ENCODE results near the gene LPO.
A peak's percentile ranks its signal among the peaks of the same experiment; 100 is the strongest.

Gene LPO

DNA sequence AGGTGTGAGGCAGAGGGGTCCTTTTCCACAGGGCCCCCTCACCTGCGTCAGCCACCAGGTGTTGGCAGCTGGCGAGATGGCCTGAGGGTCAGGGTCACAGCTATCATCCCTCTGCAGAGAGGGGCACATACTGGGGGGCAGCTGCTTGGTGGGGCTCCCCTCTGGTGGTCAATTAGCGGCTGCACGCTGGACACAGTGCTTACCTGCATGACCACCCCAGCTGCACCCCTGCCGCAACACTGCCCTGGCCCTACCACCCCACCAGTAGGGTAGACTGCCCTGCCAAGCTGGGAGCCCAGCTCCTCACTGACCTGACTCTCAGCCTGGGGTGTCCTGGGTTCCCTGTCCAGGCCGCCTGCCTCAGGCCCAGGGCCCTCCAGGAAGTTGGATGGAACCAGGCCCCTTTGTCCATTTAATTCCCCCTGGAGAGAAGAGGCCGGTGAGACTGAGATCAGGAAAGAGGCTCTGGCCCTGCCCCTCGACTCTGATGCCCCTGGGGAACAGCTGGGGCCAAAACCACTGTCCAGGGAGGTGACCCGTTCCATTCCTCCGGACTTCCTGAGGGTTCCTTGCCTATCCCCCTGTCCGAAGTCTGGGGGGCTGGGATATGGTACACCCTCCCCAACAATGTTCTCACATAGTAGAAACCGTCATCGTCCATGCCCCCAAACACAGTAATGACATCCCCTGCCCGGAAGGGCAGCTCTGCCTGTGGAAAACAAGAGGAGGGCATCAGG is 66.5 kb downstream of the LPO start:
- no peak for DNase-seq (ENCODE audit: low spot score)

DNA sequence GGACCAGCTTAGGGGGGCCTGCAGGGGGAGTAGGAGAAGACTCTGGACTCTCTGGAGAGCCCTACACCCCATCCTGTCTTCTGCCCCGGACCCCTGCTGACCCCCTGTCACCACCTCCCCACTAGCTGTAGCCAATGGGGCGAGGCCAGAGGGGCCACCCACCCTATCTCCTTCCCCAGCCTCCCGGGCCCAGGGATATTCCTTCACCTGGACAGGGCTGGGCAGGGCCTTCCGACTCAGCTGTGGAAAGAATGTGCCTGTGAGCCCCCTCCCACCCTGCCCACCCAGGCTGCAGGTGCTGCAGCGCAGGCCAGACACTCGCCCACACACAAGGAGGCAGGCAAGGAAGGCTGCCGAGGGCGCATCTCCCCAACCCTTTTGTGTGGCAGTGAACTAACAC is 67.2 kb downstream of the LPO start:
- no peak for DNase-seq (ENCODE audit: low spot score)

DNA sequence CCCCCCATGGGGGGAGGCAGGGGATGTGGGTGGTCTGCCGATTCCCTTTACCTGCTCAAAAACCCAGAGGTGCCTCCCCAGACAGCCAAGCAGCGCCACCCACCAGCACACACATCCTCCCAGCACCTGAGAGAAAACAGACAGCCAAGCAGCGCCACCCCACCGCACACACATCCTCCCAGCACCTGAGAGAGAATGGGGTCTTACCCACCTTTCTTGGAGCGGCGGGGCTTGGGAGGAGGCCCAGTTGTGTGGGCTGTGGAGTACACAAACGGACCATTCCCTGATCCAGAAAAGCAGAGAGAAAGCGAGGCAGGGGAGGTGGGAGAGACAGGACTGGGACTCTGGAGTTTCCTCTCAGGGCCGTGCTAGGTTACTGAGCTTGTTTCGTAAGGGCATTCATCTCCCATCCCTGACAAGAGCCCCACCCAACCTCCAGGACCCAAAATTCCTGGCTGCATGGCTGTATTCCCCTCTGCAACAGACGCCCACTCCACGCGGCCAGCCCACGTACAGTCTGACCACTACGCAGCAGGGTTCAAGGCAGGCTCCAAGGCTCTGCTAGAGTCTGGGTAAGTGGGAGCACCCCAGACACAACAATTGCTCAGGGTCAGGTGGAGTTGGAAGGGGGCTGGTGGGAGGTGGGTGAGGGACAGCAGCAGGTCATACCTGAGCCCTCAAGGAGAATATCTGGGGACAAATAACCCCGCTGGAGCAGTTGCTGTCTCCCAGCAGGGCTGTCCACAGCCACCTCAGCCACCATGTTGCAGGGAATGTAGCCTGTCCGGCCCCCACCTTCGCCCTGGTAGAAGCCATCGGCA is 68.0 kb downstream of the LPO start:
- DNase-seq (ENCODE audit: low spot score), result no peak

DNA sequence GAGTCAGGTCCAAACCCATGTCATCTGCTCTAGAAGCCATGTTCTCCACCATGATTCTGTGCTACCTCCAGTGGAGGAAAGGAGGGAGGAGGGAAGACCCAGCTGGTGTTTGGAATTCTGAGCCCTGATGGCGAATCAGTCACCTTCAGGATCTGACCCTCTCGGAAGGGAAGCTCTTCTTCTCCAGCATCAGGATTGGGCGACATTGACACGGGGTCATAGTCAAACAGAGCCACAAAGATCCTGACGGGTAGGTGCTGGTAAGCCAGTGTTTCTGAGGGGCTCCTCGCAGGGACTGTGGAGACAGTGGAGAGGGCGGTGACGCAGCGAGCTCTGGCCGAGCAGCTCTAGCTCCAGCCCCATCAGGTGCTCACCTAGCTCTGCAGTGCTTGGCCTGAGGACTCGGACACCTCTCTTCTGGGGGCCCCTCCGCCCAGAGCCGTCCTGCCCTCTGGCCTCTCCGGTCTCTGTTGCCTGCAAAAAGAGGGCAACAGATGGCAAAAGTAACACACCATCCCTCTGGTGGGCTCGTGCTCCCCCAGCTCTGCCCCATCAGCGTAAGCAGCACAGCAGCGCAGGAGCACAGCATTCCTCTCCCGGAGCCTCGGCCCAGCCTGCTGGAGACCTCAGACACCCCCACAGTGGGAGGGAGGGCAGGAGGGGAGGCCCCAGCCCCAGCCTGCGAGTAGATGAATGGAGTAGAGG is 69.2 kb downstream of the LPO start:
- no peak for DNase-seq (ENCODE audit: low spot score)

DNA sequence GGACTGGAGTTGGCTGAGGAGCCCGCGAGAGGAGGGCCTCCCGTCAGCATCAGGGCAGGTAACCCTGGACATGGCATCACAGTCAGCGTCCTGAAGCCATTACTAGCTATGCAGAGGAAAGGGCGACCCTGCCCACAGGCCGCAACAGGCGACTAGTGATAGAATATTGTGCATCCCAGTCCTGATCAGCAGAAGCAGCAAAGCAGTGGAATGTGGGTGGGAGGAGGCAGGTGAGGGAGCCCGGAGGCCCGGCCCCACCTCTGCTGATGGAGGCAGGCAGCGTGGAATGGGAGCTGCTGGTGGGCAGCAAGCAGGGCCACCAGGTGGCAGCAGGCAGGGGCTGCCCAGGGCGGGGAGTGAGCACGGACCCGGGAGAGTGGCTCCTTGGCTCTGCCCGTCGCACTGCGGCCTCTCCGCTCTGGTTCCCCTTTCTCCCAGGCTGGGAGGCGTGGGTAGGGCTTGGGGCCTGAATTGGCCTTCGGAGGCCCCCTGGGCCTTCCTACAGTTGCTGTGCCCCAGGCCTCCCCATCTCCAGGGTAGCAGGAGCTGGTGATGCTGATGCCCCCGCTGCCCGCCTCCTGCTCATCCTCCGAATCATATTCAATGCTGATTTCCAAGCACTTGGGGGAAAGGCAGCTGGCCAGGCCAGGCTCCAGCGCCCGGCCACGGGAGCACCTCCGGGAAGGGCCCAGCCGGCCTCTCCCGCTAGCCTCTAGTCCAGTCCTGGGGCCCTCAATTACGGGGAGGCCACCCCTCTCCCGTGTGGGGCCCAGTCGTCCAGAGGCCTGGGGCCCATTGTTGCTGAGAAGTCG is 70.0 kb downstream of the LPO start:
- DNase-seq (ENCODE audit: low spot score), result no peak

DNA sequence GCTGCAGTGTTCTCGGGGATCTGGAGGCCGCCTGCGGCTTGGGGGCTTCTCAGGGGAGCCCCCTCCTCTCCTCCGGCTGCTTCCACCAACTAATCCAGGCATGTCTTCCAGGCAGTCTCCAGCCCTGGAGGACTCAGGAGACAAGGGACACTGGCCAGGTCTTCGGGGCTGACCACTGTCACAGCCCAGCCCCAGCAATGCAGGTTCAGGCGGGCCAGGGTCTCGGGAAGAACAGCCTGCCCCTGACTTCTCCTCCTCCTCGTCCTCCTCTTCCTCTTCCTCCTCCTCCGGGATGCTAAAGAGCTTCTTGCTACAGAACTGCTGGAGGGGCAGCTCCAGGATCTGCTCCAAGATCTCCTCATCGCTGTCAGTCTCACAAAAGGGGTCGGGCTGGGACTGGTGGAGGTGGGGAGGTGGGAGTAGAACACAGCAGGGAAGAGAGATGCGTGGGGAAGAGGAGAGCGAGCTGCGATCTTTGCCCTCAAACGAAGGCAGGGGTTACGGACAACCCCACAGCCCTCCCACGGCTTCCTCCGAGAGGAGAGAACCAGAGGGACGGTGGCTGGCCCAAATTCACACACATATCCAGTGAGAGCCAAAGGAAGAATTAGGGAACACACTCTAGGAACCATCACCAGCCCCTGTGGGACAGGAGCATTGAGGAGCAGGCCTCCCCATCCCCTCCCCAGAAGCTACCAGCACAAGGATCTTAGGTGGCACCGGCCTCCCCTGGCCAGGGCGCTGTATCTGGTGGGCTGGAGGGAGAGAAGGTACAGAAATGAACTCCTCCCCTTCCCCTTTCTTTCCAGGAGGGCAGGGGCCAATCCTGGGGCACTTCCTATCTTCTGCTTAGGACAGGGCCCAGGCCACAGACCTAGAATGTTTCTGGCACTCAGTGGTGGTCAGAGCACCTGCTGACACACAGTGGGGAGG is 70.9 kb downstream of the LPO start:
- DNase-seq (ENCODE audit: low spot score), result no peak

DNA sequence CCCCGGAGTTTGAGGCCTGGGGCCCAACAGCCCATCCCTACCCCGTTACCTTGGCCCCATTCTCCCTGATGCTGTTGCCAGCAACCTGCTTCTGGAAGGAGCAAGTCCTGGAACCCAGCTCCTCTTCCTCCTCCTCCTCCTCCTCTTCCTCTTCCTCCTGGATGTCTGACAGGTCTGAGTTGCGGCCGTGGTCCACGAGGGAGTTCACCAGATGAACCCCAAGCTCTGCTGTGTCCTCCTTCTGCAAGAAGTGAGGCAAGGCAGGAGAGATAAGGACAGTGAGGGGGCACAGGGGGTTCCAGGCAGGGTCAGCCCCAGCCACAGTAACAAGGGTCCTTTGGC is 71.5 kb downstream of the LPO start:
- no peak for DNase-seq (ENCODE audit: low spot score)

DNA sequence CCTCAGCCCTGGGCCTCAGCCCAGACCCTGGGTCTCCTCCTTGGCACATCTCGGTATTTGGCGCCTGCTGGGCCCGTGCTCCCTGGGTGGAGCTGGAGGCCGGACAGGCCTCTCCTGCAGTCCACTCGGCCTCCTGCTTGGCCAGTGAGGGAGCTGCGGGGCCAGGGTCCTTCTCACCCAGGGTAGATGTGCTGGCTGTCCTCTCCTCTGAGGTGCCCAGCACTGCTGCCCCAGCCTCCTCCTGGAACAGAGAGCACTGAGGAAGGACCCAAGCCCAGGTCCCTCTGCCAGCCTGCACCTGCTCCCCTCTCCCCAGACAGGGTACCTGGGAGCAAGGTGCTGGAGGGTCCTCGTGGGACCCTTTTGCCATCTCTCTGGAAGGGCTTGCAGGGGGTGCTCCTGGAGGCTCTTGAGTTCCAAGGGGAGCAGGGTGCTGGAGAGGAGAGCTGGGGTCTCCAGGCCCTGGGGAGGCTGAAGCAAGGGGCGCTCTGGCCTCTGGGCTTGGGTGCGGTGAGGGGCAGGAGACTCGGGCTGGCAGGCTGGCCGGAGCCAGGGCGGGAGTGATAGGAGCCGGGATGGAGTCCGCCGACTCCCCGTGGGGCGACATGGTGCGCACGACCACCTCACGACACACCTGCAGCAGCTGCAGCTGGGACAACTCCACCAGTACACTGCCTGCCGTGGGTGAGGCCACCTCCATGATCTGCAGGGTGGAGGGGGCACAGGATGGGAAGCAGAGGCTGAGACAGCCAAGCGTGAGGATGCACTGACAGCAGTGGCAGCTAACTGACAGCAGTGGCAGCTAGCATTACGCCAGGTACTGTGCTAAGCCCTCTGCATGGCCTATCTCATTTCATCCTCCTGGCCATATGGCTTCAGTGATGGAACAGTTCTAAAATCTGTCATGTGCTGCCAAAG is 72.4 kb downstream of the LPO start:
- DNase-seq (ENCODE audit: low spot score), result no peak

DNA sequence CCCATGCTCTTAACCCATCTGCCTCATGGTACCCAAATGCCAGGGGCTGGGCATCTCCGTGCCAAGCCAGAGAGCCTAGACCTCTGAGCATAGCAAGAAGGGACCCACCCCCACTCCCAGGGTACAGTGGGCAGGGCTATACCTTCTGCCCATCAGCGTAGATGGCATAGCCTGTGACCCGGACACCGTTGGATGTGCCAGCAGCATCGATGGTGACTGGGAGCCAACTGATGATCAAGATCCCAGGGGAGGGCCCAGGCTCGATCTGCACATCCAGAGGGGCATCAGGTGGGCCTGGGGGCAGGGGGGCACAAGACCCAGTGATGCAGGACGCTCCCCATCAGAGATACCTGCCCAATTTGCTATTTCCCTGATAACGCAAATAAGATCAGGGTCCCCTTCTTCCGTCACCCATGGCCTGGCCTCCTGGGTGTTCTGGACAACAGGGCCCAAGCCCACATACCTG is 73.1 kb downstream of the LPO start:
- DNase-seq (ENCODE audit: low spot score), result no peak

DNA sequence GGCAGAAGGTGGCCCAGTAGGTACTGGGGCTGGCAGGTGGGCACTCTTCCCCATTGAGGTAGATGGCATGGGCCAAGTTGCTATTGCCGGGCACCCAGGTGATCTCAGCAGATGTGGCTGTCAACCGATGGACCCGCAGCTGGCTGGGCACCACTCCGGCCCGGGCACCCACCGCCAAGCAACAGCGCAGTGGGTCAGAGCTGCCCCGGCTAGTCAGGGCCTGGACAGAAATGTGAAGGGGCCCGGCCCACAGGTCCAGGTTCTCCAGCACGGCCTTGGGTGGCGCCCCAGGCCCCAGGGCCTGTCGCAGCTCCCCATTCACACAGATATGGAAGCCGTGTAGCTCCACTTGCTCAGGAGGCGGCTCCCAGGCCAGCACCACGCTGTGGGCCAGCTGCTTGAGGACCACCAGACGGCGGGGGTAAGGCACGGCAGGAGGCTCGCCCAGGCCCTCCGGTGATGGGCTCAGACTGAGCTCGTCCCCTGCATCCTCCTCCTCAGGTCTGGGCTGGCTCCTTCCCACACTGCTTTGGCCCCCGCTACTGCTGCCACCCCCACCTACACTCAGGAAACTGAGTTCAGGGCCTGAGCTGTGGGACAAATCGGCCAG is 73.7 kb downstream of the LPO start:
- DNase-seq (ENCODE audit: low spot score), result no peak

DNA sequence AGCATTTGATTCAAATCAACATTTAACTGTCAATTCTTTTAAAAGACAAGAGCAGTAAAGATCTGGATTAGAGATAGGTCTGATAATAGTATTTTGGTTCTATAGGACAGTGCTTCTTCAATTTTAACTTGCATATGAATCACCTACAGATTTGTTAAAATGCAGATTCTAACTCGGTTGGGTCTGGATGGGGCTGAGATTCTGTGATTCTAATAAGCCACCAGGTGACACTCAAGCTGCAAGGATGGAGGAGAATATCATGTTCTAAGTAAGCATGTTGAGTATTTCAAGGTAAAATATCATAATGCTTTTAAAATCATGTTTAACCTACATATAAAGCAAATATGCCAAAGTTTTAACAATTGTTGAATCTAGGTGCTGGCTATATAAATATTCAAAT is 74.4 kb downstream of the LPO start:
- DNase-seq (ENCODE audit: low spot score), result no peak

DNA sequence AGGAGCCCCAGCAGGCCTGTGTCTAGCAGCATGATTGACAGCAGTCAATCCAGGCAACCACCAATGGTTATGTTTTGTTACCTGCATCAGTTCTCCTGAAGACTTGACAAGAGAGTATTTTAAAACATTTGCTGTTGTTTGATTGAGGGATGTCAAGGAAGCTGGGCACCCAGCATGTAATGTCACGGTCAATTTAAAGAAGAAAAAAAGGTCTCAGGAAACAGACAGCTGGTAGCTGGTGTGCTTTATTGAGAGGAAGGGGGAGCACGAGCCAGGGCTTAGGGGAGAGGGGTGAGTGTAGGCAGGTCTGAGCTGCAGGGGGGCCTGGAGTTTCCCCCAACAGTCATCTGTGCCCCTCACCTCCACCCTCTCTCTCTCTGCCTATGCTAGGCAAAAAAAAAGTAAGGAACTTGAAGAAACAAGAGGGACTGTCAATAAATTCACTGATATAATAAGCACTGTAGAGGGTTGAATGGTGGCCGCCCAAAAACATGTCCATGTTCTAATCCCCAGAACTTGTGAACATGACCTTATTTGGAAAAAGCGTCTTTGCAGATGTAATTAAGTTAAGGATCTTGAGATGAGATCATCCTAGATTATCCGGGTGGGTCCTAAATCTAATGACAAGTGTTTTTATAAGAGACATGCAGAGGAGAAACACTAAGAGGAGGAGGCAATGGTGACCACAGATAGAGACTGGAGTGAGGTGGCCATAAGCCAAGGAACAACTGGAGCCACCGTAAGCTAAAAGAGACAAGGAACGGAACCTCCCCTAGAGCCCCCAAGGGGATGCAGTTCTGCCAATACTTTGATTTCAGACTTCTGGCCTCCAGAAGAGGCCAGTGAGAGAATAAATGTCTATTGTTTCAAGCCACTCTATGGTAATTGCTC is 75.7 kb downstream of the LPO start:
- DNase-seq (ENCODE audit: low spot score), result no peak

DNA sequence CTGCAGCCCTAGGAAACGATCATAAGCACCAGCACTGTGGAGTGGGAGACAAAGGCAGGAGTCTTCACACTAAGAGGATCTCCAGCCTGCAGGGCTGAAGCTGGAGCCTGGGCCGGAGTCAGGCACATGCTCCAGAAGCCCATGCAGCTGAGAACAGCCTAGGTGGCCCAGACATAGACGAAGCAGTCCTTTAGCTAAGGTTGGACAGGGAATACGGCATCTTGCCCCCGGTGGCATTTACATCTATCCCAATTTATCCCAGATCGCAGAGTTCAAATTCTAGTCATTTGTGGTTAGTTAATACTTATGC is 76.3 kb downstream of the LPO start:
- DNase-seq (ENCODE audit: low spot score), result no peak

DNA sequence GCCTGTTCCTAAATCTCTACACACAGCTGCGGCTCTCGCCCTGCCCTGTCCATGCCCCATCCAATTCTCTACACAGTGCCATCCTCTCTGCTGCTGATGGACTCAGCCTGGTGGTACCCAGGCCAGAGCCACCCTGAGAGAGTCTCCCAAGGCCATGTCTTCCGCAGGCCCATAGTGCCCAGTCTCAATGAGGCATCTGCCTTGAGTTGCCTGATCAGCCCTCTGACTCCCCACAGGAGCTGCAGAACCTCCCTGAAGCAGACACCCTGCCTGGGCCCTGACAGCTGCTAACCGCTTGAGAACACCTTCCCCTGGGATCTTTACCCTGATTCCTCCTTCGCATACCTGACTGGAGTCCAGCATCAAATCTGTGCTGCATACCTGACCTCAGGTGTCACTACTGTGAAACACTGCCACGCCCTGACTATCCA is 76.9 kb downstream of the LPO start:
- no peak for DNase-seq (ENCODE audit: low spot score)

DNA sequence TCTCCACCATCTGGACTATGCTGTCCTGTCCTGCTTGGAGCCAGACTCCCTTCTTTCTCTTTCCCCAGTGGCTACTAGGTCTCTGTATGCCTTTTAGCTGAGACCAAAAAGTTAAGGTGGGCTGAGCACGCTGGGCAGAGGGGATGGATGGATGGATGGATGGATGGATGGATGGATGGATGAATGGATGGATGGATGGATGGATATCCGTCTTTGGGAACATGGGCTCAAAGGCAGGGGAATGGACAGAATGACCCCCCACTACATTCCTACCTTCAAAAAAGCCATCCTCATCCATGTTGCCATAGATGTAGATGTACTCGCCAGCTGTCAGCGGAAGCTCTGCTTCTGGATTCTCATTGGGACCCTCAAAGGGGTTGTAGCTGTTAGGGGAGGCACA is 77.4 kb downstream of the LPO start:
- no peak for DNase-seq (ENCODE audit: low spot score)

DNA sequence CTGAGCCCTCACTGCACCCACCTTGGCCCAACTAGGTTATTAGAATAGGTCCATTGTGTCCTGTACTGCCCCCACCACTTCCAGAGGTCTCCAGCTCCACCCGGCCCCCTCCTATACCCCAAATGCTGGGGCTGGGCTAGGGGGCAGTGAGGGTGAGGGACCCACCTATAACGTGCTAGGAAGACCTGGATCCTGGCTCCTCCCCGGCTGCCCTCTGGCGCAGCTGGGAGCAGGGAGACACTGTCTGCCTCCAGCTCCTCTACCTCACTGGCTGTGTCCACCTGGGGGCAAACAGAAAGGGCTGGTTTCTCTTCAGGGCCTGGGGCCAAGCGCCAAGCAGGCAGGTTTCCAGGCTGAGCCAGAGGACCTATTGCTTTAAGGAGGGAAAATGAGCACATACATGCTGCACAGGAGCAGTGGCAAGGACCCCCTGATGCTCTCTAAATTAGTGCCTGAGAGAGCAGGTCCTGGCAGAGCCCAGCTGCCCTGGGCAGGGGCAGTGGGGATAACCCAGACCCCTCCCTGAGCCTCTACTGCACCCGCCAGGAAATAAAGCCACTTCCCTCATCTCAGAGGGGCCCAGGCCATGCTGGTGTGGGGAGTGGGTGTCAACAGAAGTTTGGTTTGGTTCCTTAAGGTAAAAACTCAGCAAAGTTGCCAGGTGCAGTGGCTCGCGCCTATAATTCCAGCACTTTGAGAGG is 78.0 kb downstream of the LPO start:
- no peak for DNase-seq (ENCODE audit: low spot score)

DNA sequence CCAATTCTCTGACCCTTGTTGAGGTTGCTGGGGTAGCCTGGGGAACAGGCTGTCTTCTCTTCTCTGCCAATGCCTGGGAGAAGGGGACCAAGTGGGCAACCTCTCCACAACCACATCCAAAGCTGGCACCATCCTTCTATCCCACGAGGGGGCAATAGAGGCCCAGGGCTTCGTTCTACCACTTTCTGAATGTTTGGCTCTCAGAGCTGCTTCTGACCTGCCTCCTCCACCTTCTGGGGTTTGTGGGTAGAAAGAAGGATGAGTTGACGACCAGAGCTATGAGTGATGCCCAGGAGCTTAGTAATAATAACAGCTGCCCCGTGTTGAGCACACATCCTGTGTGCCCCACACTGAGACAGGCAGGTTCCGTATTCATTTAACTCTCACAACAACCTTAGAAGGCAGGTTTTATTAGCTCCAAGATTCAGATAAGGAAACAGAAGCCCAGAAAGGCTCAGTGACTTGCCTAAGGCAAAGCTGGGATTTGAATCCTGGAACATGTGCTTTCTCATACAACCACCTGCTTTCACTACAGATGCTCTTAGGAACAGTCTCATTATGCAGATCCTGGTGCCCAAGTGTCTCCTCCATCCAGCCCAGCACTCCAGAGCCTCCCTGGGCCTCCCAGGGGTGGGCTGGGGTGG is 79.2 kb downstream of the LPO start:
- DNase-seq (ENCODE audit: low spot score), result peak; percentile 13
